HCT116 (cell line): ENCODE data around the gene ARHGAP10.

ENCODE experiments used
- CEBPB ChIP-seq: IDR thresholded peaks from 2 replicates; pipeline ENCODE4 v1.6.1; 2012; ENCODE audit warnings: low read depth
- CTCF ChIP-seq, 3 experiments: fragments of 200-600 bp in 1 of 3; sonication (generic) in 1 of 3; IDR thresholded peaks in 2 of 3; conservative IDR thresholded peaks in 1 of 3; 2 replicates each; pipeline ENCODE4 v1.5.1; 2012 to 2017; ENCODE audit warnings: low read depth in 2 of 3, low read length in 2 of 3, antibody characterized with exemption in 1 of 3, borderline replicate concordance in 1 of 3, control low read depth in 1 of 3, mild to moderate bottlenecking in 1 of 3, mixed read lengths in 1 of 3, mixed run types in 1 of 3, moderate library complexity in 1 of 3; ENCODE audit not compliant: insufficient read depth in 1 of 3
- EGR1 ChIP-seq: IDR thresholded peaks from 2 replicates; pipeline ENCODE4 v1.6.1; 2012; ENCODE audit warnings: low read depth
- ELF1 ChIP-seq: IDR thresholded peaks from 2 replicates; pipeline ENCODE4 v1.6.1; 2012; ENCODE audit warnings: low read depth, borderline replicate concordance
- EZH2 ChIP-seq: fragments of 200-600 bp; sonication (generic); IDR thresholded peaks from 2 replicates; pipeline ENCODE4 v1.6.1; 2017; ENCODE audit warnings: antibody characterized with exemption, mixed run types
- FOSL1 ChIP-seq: IDR thresholded peaks from 2 replicates; pipeline ENCODE4 v1.6.1; 2012; ENCODE audit warnings: low read depth
- POLR2A ChIP-seq: IDR thresholded peaks from 2 replicates; pipeline ENCODE4 v1.7.0; 2011; ENCODE audit warnings: borderline replicate concordance; ENCODE audit not compliant: insufficient read depth, insufficient read length; ENCODE audit errors: extremely low read depth
- POLR2AphosphoS5 ChIP-seq: IDR thresholded peaks from 2 replicates; pipeline ENCODE4 v1.6.1; 2011; ENCODE audit warnings: mild to moderate bottlenecking, low read depth, low read length, moderate library complexity
- REST ChIP-seq: IDR thresholded peaks from 2 replicates; pipeline ENCODE4 v1.6.1; 2012; ENCODE audit warnings: low read depth
- SIN3A ChIP-seq: IDR thresholded peaks from 2 replicates; pipeline ENCODE4 v1.6.1; 2012; ENCODE audit warnings: low read depth
- TCF7L2 ChIP-seq: IDR thresholded peaks from 2 replicates; pipeline ENCODE4 v1.7.0; 2011; ENCODE audit warnings: borderline replicate concordance, inconsistent platforms; ENCODE audit not compliant: insufficient read depth, insufficient read length; ENCODE audit errors: extremely low read depth
- YY1 ChIP-seq: IDR thresholded peaks from 2 replicates; pipeline ENCODE4 v1.6.1; 2011; ENCODE audit warnings: low read length, low read depth, moderate library complexity, mild to moderate bottlenecking; ENCODE audit not compliant: insufficient replicate concordance; ENCODE audit errors: extremely low read depth

GRCh38 chr4:147923854-147924253, 192.0 kb downstream of the ARHGAP10 start:
- no peak for TF ChIP-seq CTCF (IDR thresholded peaks at IDR 0.05 in 2 of 3, conservative IDR thresholded peaks at IDR 0.05 in 1 of 3; ENCODE audit: borderline replicate concordance in 1 of 3, insufficient read depth in 1 of 3, low read depth in 2 of 3, low read length in 2 of 3)
- no peak for TF ChIP-seq REST
- TF ChIP-seq CEBPB, result no peak
- no peak for TF ChIP-seq EGR1
- TF ChIP-seq ELF1, result no peak
- no peak for TF ChIP-seq POLR2AphosphoS5
- no peak for TF ChIP-seq SIN3A
- TF ChIP-seq YY1, result no peak
- no peak for TF ChIP-seq FOSL1
- no peak for TF ChIP-seq EZH2
- TF ChIP-seq TCF7L2, result no peak
- TF ChIP-seq POLR2A, result no peak
